Mesenchymal stem cell (in vitro differentiated cells and primary cell): ENCODE measurements around the gene MAPK1IP1L.
A peak's percentile ranks its signal among the peaks of the same experiment; 100 is the strongest.

Experiments
- DNase-seq: peaks from one replicate; pipeline ENCODE4 v3.0.0-alpha.2; 2013
- H2AFZ ChIP-seq: one replicate; pipeline ENCODE4 v1.6.1; 2013; ENCODE audit warnings: low read depth, mild to moderate bottlenecking, control low read depth, inconsistent platforms, low read length, moderate library complexity
- H2AK5ac ChIP-seq: 2 replicates; pipeline ENCODE4 v1.6.1; 2013; ENCODE audit warnings: low read length, moderate library complexity, mild to moderate bottlenecking, inconsistent platforms; ENCODE audit not compliant: severe bottlenecking
- H2BK120ac ChIP-seq: one replicate; pipeline ENCODE4 v1.6.1; 2013; ENCODE audit warnings: low read depth, mild to moderate bottlenecking, inconsistent platforms, low read length, moderate library complexity
- H2BK12ac ChIP-seq, 2 experiments: one replicate each; pipeline ENCODE4 v1.6.1; 2013; ENCODE audit warnings: inconsistent platforms in 2 of 2, low read length in 2 of 2, mild to moderate bottlenecking in 2 of 2, moderate library complexity in 2 of 2, control low read depth in 1 of 2
- H2BK15ac ChIP-seq: one replicate; pipeline ENCODE4 v1.6.1; 2013; ENCODE audit warnings: mild to moderate bottlenecking, low read depth, inconsistent platforms; ENCODE audit not compliant: poor library complexity, severe bottlenecking
- H2BK5ac ChIP-seq: 2 replicates; pipeline ENCODE4 v1.6.1; 2013; ENCODE audit warnings: low read depth, mild to moderate bottlenecking, low read length, control low read depth, inconsistent platforms; ENCODE audit not compliant: poor library complexity, severe bottlenecking
- H3K14ac ChIP-seq, 2 experiments: one replicate each; pipeline ENCODE4 v1.6.1; 2013; ENCODE audit warnings: inconsistent platforms in 2 of 2, low read length in 2 of 2, control low read depth in 1 of 2, mild to moderate bottlenecking in 1 of 2, moderate library complexity in 1 of 2
- H3K18ac ChIP-seq, 2 experiments: one replicate each; pipeline ENCODE4 v1.6.1; 2013; ENCODE audit warnings: inconsistent platforms in 2 of 2, low read length in 2 of 2, control low read depth in 1 of 2, low read depth in 1 of 2, mild to moderate bottlenecking in 1 of 2
- H3K23ac ChIP-seq, 2 experiments: one replicate each; pipeline ENCODE4 v1.6.1; 2013; ENCODE audit warnings: inconsistent platforms in 2 of 2, low read length in 2 of 2, mild to moderate bottlenecking in 2 of 2, moderate library complexity in 2 of 2, control low read depth in 1 of 2
- H3K27ac ChIP-seq: 2 replicates; pipeline ENCODE4 v1.5.1; 2013; ENCODE audit warnings: mild to moderate bottlenecking, moderate library complexity, low read length, control low read depth, inconsistent platforms; ENCODE audit not compliant: poor library complexity, severe bottlenecking
- H3K27me3 ChIP-seq, 2 experiments: 2 replicates each; pipeline versions ENCODE4 v1.6.1 to v1.7.0; 2013; ENCODE audit warnings: low read length in 2 of 2, mild to moderate bottlenecking in 2 of 2, moderate library complexity in 2 of 2, control low read depth in 1 of 2, inconsistent platforms in 1 of 2; ENCODE audit not compliant: control insufficient read depth in 1 of 2, insufficient read depth in 1 of 2
- H3K36me3 ChIP-seq, 2 experiments: 2 replicates each; pipeline versions ENCODE4 v1.6.1 to v1.7.0; 2013; ENCODE audit warnings: low read length in 2 of 2, control low read depth in 1 of 2, inconsistent platforms in 1 of 2, low read depth in 1 of 2, mild to moderate bottlenecking in 1 of 2; ENCODE audit not compliant: insufficient read depth in 2 of 2, control insufficient read depth in 1 of 2
- H3K4ac ChIP-seq, 2 experiments: one replicate each; pipeline ENCODE4 v1.6.1; 2013; ENCODE audit warnings: inconsistent platforms in 2 of 2, low read length in 2 of 2, mild to moderate bottlenecking in 2 of 2, moderate library complexity in 2 of 2, control low read depth in 1 of 2, low read depth in 1 of 2
- H3K4me1 ChIP-seq: 2 replicates; pipeline ENCODE4 v1.6.1; 2013; ENCODE audit warnings: low read depth, low read length, control low read depth; ENCODE audit not compliant: control insufficient read depth, insufficient read depth
- H3K4me2 ChIP-seq: 2 replicates; pipeline ENCODE4 v1.6.1; 2013; ENCODE audit warnings: low read length, mild to moderate bottlenecking, inconsistent platforms; ENCODE audit not compliant: poor library complexity, severe bottlenecking
- H3K4me3 ChIP-seq, 2 experiments: 2 replicates each; pipeline versions ENCODE4 v1.5.1 to v1.7.0; 2013; ENCODE audit warnings: low read length in 2 of 2, mild to moderate bottlenecking in 2 of 2, control low read depth in 1 of 2, low read depth in 1 of 2; ENCODE audit not compliant: insufficient read depth in 1 of 2
- H3K79me1 ChIP-seq: replicated peaks from 2 replicates; pipeline ENCODE4 v1.6.1; 2013; ENCODE audit warnings: mild to moderate bottlenecking, control low read depth, low read length, inconsistent platforms; ENCODE audit not compliant: poor library complexity, severe bottlenecking
- H3K9ac ChIP-seq: 2 replicates; pipeline ENCODE4 v1.7.0; 2013; ENCODE audit warnings: mild to moderate bottlenecking, low read length, moderate library complexity
- H3K9me3 ChIP-seq: 2 replicates; pipeline ENCODE4 v1.7.0; 2013; ENCODE audit warnings: mild to moderate bottlenecking, low read length; ENCODE audit not compliant: control insufficient read depth
- H4K8ac ChIP-seq: one replicate; pipeline ENCODE4 v1.6.1; 2013; ENCODE audit warnings: inconsistent platforms, mild to moderate bottlenecking, low read length, moderate library complexity
- H4K91ac ChIP-seq: one replicate; pipeline ENCODE4 v1.6.1; 2013; ENCODE audit warnings: mild to moderate bottlenecking, low read length, inconsistent platforms
- WGBS: methylation state at CpG from one replicate; pipeline ENCODE4 v1.1.7; 2013; ENCODE audit warnings: mixed read lengths; 5-methylcytosine and 5-hydroxymethylcytosine counted together

MAPK1IP1L gene

DNA sequence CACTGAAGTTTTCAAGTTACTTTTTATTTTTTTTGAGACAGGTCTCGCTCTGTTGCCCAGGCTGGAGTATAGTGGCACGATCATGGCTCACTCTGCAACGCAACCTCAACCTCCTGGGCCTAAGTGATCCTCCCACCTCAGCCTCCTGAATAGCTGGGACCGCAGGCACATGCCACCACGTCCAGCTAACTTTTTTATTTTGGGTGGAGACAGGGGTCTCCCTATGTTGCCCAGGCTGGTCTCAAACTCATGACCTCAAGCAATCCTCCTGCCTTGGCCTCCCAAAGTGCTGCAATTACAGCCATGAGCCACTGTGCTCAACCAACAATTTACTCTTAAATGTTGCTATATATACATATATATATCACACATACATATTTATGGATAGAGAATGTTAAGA, 50.3 kb downstream of the MAPK1IP1L start:
- Histone ChIP-seq H2BK12ac (peak overlapping the region in 1 of 2 experiments; percentile 98), H3K14ac (no peak overlapping the region), H2BK15ac (no peak overlapping the region), H3K36me3 (no peaks in the 10 kb centered on the region), H3K4me2 (no peak overlapping the region), H3K27ac (peak overlapping the region; percentile 99), H4K91ac (peak overlapping the region; percentile 22), H2BK5ac (no peak overlapping the region), H3K4me3 (no peak overlapping the region), H3K9me3 (peaks cover 6% of the 10 kb centered on the region), H2BK120ac (no peak overlapping the region), H3K18ac (peak overlapping the region in 1 of 2 experiments; percentile 96), H3K27me3 (no peaks in the 10 kb centered on the region), H3K4me1 (peaks cover 13% of the 10 kb centered on the region), H4K8ac (no peak overlapping the region), H2AK5ac (no peak overlapping the region), H3K4ac (peak overlapping the region in 1 of 2 experiments; percentile 54), H3K9ac (peak overlapping the region; percentile 93), H3K79me1 (no peaks in the 10 kb centered on the region), H3K23ac (peak overlapping the region in 1 of 2 experiments; percentile 70), H2AFZ (no peak overlapping the region)
- DNase-seq: no peak
- WGBS: 96% methylated on average over 5 of the region's 5 CpGs

DNA sequence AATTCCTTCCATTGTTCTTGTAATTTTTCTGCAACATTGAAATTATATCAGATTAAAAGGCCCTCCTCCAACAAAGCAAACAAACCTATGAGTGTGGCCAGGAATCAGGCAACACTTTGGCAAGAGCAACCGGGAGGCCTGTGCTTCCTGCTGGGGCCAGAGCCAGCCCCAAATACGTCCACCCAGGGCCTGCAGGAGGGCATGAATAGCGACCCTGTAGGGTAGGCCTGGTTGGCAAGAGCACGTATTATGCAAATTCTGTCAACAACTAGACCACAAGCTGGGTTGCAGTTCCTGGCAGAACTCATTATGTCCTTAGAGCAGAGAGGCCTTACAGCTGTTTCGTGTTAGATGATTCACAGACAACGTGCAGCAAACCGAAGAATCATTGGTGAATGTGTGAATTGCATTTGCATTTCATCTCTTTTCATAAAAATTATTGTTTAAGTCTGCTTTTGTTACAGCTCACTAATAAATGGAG, 50.7 kb downstream of the MAPK1IP1L start:
- peaks cover 6% of the 10 kb centered on the region for H3K9me3 ChIP-seq

DNA sequence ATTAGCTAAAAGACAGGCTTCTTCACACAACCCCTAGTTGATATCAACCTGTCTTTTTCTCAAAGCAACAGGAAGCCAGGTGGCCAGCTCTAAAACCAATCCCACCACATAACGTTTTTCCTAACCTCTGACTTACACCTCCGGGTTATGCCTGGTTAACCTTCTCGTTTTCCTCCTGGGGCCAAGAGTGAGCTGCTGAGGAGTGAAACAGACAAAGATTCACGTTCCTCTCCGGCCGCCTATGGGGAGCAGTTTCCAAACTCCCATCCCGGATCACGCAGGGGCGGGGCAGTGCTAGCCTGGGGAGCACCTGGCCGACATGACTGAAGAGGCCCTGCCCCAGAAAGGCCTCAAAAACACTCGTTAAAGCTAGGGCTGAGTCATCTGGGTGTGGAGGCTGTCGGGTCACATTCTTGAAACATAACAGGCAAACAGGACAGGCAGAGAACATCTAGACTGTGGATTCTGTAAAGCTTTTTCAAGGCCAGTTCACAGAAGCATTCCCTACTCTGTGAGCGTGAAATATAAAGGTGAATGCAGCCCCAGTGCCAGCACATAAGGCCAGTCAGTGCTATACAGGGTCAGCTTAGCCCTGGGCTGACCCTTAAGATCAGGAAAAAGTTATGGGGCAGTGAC, 51.7 kb downstream of the MAPK1IP1L start:
- Histone ChIP-seq H3K4ac (peak overlapping the region; percentile 73 to 99), H2BK12ac (peak overlapping the region; percentile 99), H3K9me3 (peaks cover 6% of the 10 kb centered on the region), H3K23ac (no peak overlapping the region), H4K91ac (peak overlapping the region; percentile 88), H4K8ac (peak overlapping the region; percentile 97), H3K27me3 (no peaks in the 10 kb centered on the region), H3K4me2 (peak overlapping the region; percentile 35), H3K4me3 (peak overlapping the region in 1 of 2 experiments; percentile 71), H3K14ac (no peak overlapping the region), H3K9ac (peak overlapping the region; percentile 93), H3K18ac (peak overlapping the region; percentile 67 to 92), H3K27ac (peak overlapping the region; percentile 99), H2BK120ac (peak overlapping the region; percentile 96), H2BK5ac (peak overlapping the region; percentile 81), H3K4me1 (peaks cover 16% of the 10 kb centered on the region), H2AK5ac (peak overlapping the region; percentile 98), H3K36me3 (no peaks in the 10 kb centered on the region), H2AFZ (peak overlapping the region; percentile 67), H2BK15ac (peak overlapping the region; percentile 60), H3K79me1 (no peaks in the 10 kb centered on the region)
- WGBS: 10% methylated on average over 13 of the region's 13 CpGs
- peak; percentile 91 for DNase-seq

More for the DNA sequence above, 50.7 kb downstream of the MAPK1IP1L start:
- no peaks in the 10 kb centered on the region for H3K79me1 ChIP-seq
- H3K4me1 ChIP-seq: peaks cover 13% of the 10 kb centered on the region
- H3K4ac ChIP-seq: no peak overlapping the region
- no peaks in the 10 kb centered on the region for H3K27me3 ChIP-seq
- peak overlapping the region; percentile 99 for H3K27ac ChIP-seq
- peak overlapping the region in 1 of 2 experiments; percentile 80 for H2BK12ac ChIP-seq
- no peak overlapping the region for H3K4me2 ChIP-seq
- peak overlapping the region; percentile 93 for H3K9ac ChIP-seq
- no peak overlapping the region for H2BK120ac ChIP-seq
- peak overlapping the region; percentile 47 for H4K8ac ChIP-seq
- peak overlapping the region; percentile 64 for H2BK15ac ChIP-seq
- peak overlapping the region in 1 of 2 experiments; percentile 71 for H3K4me3 ChIP-seq
- H3K23ac ChIP-seq: no peak overlapping the region
- no peak overlapping the region for H2AK5ac ChIP-seq
- peak; percentile 92 for DNase-seq
- no peak overlapping the region for H4K91ac ChIP-seq
- H3K18ac ChIP-seq: peak overlapping the region in 1 of 2 experiments; percentile 34
- 1% methylated on average over 4 of the region's 7 CpGs for WGBS
- no peaks in the 10 kb centered on the region for H3K36me3 ChIP-seq
- no peak overlapping the region for H2BK5ac ChIP-seq
- no peak overlapping the region for H3K14ac ChIP-seq
- H2AFZ ChIP-seq: no peak overlapping the region
